ENCODE results near the gene GRPEL2.
A peak's percentile ranks its signal among the peaks of the same experiment; 100 is the strongest.

GRPEL2 gene

DNA sequence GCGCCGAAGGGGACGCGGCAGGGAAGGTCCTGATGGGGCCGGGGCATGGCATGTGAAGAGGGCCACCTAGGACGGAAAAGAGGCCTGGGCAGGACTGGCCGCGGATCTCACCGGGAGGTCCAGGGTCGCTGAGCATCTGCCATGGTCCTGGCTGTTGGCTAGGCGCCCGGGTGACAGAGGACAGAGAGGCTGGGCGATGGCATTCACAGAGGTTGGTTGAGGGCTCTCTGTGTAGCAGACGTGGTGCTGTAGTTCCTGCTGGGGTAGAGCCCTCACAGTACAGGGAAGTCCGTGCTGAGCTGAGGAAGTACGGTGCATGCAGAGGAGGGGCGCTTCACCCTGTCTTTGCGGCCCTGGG, 13.0 kb downstream of the GRPEL2 start:
- H3K4me3 ChIP-seq (ENCODE audit: low read length) = peak overlapping the region; percentile 89
- H3K9me3 ChIP-seq (ENCODE audit: insufficient read depth, low read depth, low read length) = no peaks in the 10 kb centered on the region
- no peaks in the 10 kb centered on the region; the same call in 1 of the 2 replicates for H3K4me1 ChIP-seq (ENCODE audit: insufficient read depth, low read length)
- H3K36me3 ChIP-seq (ENCODE audit: insufficient read depth, low read length) = peaks cover 16% of the 10 kb centered on the region
- peak overlapping the region; percentile 61 for H3K9ac ChIP-seq (ENCODE audit: low read depth, low read length)
- WGBS = 6% methylated on average over 18 of the region's 18 CpGs
- 0 out of 2 replicates have a peak, but pooled peaks cover 4% of the 10 kb centered on the region for H3K27me3 ChIP-seq (ENCODE audit: insufficient read depth, low read length)
- no peak overlapping the region for H3K27ac ChIP-seq (ENCODE audit: low read depth, low read length)

- Histone ChIP-seq H3K9me3 (ENCODE audit: insufficient read depth, low read depth, low read length) (no peaks in the 10 kb centered on the region), H3K36me3 (ENCODE audit: insufficient read depth, low read length) (peaks cover 9% of the 10 kb centered on the region), H3K9ac (ENCODE audit: low read depth, low read length) (no peak overlapping the region), H3K4me1 (ENCODE audit: insufficient read depth, low read length) (no peaks in the 10 kb centered on the region; the same call in 1 of the 2 replicates), H3K27me3 (ENCODE audit: insufficient read depth, low read length) (0 out of 2 replicates have a peak, but pooled peaks cover 4% of the 10 kb centered on the region), H3K27ac (ENCODE audit: low read depth, low read length) (no peak overlapping the region), H3K4me3 (ENCODE audit: low read length) (peak overlapping the region; percentile 89)
- 91% methylated on average over 8 of the region's 8 CpGs for WGBS
These were observed 13.7 kb downstream of the GRPEL2 start for GRCh38 chr5:149358868-149359495.

GRCh38 chr5:149360272-149360671, 15.0 kb downstream of the GRPEL2 start:
- Histone ChIP-seq H3K4me3 (ENCODE audit: low read length) (no peak overlapping the region), H3K36me3 (ENCODE audit: insufficient read depth, low read length) (0 out of 2 replicates have a peak, but pooled peaks cover 3% of the 10 kb centered on the region), H3K27ac (ENCODE audit: low read depth, low read length) (no peak overlapping the region), H3K4me1 (ENCODE audit: insufficient read depth, low read length) (no peaks in the 10 kb centered on the region; the same call in 1 of the 2 replicates), H3K9me3 (ENCODE audit: insufficient read depth, low read depth, low read length) (no peaks in the 10 kb centered on the region), H3K27me3 (ENCODE audit: insufficient read depth, low read length) (0 out of 2 replicates have a peak, but pooled peaks cover 4% of the 10 kb centered on the region), H3K9ac (ENCODE audit: low read depth, low read length) (no peak overlapping the region)
- 96% methylated on average over 1 of the region's 1 CpG for WGBS

GRCh38 chr5:149362541-149362940, 17.2 kb downstream of the GRPEL2 start:
- no peaks in the 10 kb centered on the region for H3K4me1 ChIP-seq (ENCODE audit: insufficient read depth, low read length)
- 0 out of 2 replicates have a peak, but pooled peaks cover 4% of the 10 kb centered on the region for H3K27me3 ChIP-seq (ENCODE audit: insufficient read depth, low read length)
- no peak overlapping the region for H3K9ac ChIP-seq (ENCODE audit: low read depth, low read length)
- no peaks in the 10 kb centered on the region for H3K9me3 ChIP-seq (ENCODE audit: insufficient read depth, low read depth, low read length)
- no peak overlapping the region for H3K27ac ChIP-seq (ENCODE audit: low read depth, low read length)
- H3K36me3 ChIP-seq (ENCODE audit: insufficient read depth, low read length) = no peaks in the 10 kb centered on the region
- H3K4me3 ChIP-seq (ENCODE audit: low read length) = no peak overlapping the region
- 91% methylated on average over 12 of the region's 12 CpGs for WGBS

DNA sequence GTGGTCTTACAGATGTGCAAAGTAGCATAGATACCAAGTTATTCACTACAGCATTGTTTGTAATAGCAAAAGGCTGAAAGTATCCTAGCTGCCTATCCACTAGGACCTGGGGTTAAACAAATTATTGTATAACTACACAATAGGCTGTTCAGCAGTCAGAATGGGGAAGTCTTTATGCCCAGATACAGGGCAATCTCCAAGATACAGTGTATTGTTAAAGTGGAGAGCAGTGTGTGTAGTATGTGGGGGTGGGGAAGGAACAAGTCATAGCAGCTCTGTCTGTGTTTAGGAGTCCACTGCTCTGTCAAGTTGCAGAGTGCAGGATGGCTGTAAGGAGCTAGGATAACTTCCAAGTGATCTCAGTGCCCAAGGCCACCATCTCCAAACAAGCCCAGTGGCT, 18.1 kb downstream of the GRPEL2 start:
- Histone ChIP-seq H3K9ac (ENCODE audit: low read depth, low read length) (no peak overlapping the region), H3K27ac (ENCODE audit: low read depth, low read length) (no peak overlapping the region), H3K36me3 (ENCODE audit: insufficient read depth, low read length) (no peaks in the 10 kb centered on the region), H3K4me1 (ENCODE audit: insufficient read depth, low read length) (no peaks in the 10 kb centered on the region), H3K9me3 (ENCODE audit: insufficient read depth, low read depth, low read length) (no peaks in the 10 kb centered on the region), H3K4me3 (ENCODE audit: low read length) (no peak overlapping the region), H3K27me3 (ENCODE audit: insufficient read depth, low read length) (0 out of 2 replicates have a peak, but pooled peaks cover 4% of the 10 kb centered on the region)

DNA sequence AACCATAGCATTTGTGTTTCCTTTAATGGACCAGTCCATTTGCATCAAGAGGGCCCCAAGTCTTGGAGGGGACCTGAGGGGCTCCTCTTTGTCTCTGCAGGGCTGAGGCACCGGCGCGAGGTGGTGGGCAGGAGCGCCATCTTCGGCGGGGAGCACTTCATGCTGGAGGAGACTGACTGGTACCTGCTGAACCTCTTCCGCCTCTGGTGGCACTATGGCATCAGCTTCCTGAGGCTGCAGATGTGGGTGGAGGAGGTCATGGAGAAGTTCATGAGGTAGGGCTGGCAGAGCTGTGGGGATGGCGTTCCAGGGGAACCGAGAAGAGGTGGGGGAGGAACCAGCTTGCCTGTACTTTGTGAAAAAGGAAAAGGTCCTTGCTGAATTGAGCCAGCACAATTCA, 18.6 kb downstream of the GRPEL2 start:
- Histone ChIP-seq H3K27ac (ENCODE audit: low read depth, low read length) (no peak overlapping the region), H3K4me3 (ENCODE audit: low read length) (no peak overlapping the region), H3K9ac (ENCODE audit: low read depth, low read length) (no peak overlapping the region), H3K9me3 (ENCODE audit: insufficient read depth, low read depth, low read length) (no peaks in the 10 kb centered on the region), H3K4me1 (ENCODE audit: insufficient read depth, low read length) (no peaks in the 10 kb centered on the region), H3K36me3 (ENCODE audit: insufficient read depth, low read length) (no peaks in the 10 kb centered on the region), H3K27me3 (ENCODE audit: insufficient read depth, low read length) (0 out of 2 replicates have a peak, but pooled peaks cover 4% of the 10 kb centered on the region)
- 95% methylated on average over 9 of the region's 9 CpGs for WGBS

DNA sequence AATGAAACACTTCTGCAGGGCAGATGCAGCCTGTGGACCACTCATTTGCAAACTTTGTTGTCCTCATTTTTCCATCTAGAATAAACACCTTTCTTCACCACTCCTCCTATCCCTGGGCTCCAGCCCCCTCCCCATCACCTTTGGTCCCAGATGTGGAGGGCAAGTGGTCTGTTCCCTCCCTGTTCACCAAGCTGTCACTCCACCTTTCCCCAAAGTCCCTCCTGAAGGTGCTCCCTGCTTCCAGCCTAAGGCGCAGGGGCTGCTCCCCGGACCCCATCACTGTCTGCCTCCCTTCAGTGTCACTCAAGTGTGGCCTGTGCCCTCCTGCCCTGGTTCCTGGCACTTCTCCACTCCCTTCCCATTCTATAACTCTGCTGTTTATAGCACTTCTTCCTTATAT, 19.4 kb downstream of the GRPEL2 start:
- Histone ChIP-seq H3K4me3 (ENCODE audit: low read length) (no peak overlapping the region), H3K27ac (ENCODE audit: low read depth, low read length) (no peak overlapping the region), H3K9ac (ENCODE audit: low read depth, low read length) (no peak overlapping the region), H3K36me3 (ENCODE audit: insufficient read depth, low read length) (no peaks in the 10 kb centered on the region), H3K4me1 (ENCODE audit: insufficient read depth, low read length) (no peaks in the 10 kb centered on the region), H3K27me3 (ENCODE audit: insufficient read depth, low read length) (no peaks in the 10 kb centered on the region), H3K9me3 (ENCODE audit: insufficient read depth, low read depth, low read length) (no peaks in the 10 kb centered on the region)
- 89% methylated on average over 2 of the region's 2 CpGs for WGBS

- Histone ChIP-seq H3K9me3 (ENCODE audit: insufficient read depth, low read depth, low read length) (no peaks in the 10 kb centered on the region), H3K27me3 (ENCODE audit: insufficient read depth, low read length) (no peaks in the 10 kb centered on the region), H3K4me3 (ENCODE audit: low read length) (no peak overlapping the region), H3K36me3 (ENCODE audit: insufficient read depth, low read length) (no peaks in the 10 kb centered on the region), H3K9ac (ENCODE audit: low read depth, low read length) (no peak overlapping the region), H3K27ac (ENCODE audit: low read depth, low read length) (no peak overlapping the region), H3K4me1 (ENCODE audit: insufficient read depth, low read length) (no peaks in the 10 kb centered on the region)
- WGBS = 90% methylated on average over 6 of the region's 6 CpGs
These were observed 20.1 kb downstream of the GRPEL2 start for GRCh38 chr5:149365418-149365817.

DNA sequence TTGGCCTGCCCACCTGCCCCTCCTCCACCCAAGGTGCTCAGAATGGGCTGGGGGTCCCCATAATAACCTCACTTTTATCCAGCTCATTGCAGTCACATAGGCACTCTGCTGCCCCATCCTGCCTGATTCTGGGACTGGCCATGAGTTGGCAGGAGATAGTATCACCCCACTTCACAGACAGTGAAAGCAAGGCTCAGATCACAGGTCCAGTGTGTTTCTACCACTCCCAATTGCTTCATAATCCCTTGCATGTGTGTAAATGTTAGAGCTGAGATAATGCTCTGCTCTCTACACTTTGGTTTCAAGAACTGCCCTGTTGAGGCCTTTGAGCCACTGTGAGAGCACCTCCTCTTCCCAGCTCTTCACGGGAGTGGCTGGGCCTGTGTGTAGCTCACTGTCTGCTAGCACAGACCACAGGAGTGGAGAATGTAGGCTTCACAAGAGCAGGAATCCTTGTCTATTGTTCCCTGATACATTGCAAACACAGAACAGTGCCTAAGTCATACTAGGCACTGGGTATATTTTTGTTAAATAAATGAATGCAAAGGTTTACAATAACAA, 20.9 kb downstream of the GRPEL2 start:
- no peak overlapping the region for H3K27ac ChIP-seq (ENCODE audit: low read depth, low read length)
- no peaks in the 10 kb centered on the region for H3K36me3 ChIP-seq (ENCODE audit: insufficient read depth, low read length)
- H3K27me3 ChIP-seq (ENCODE audit: insufficient read depth, low read length) = no peaks in the 10 kb centered on the region
- H3K9ac ChIP-seq (ENCODE audit: low read depth, low read length) = no peak overlapping the region
- H3K4me3 ChIP-seq (ENCODE audit: low read length) = no peak overlapping the region
- WGBS = 89% methylated on average over 1 of the region's 1 CpG
- H3K4me1 ChIP-seq (ENCODE audit: insufficient read depth, low read length) = peaks cover 4% of the 10 kb centered on the region; the same call in 1 of the 2 replicates
- no peaks in the 10 kb centered on the region for H3K9me3 ChIP-seq (ENCODE audit: insufficient read depth, low read depth, low read length)

DNA sequence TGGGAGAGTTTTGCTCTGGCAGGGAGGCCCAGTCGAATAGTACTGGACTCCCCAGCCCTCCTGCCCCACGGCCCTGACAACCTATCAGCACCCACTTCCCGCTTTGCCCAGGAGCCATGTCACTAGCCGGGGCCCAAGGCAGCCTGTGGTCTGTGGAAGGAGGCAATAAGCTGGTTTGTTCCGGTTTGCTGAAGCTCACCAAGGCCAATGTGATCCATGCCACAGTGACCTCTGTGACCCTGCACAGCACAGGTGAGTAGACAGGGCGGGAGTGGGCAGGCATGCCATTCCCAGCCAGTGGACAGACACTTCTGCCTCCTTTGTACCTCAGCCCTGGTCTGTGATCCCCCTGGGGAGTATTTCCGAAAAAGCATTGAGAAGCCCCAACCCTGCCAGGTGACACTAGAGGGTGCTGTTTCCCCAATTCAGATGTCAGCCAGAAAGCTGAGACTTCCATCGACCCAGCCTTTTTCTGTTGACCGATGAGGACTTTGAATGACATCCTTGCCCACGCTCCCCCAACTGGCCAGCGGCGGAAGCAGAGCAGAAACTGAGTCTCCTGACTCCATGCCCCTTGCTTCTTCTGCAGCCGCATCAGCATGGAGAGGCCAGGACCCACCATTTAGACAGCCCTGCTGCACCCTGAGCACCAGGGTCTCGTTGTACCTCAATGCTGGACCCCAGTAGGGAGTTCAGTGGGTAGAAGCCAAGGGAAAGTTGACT, 22.1 kb downstream of the GRPEL2 start:
- H3K9ac ChIP-seq (ENCODE audit: low read depth, low read length) = no peak overlapping the region
- no peaks in the 10 kb centered on the region for H3K27me3 ChIP-seq (ENCODE audit: insufficient read depth, low read length)
- H3K9me3 ChIP-seq (ENCODE audit: insufficient read depth, low read depth, low read length) = no peaks in the 10 kb centered on the region
- H3K36me3 ChIP-seq (ENCODE audit: insufficient read depth, low read length) = no peaks in the 10 kb centered on the region
- H3K27ac ChIP-seq (ENCODE audit: low read depth, low read length) = no peak overlapping the region
- peaks cover 4% of the 10 kb centered on the region; the same call in 1 of the 2 replicates for H3K4me1 ChIP-seq (ENCODE audit: insufficient read depth, low read length)
- 43% methylated on average over 14 of the region's 14 CpGs for WGBS
- no peak overlapping the region for H3K4me3 ChIP-seq (ENCODE audit: low read length)

DNA sequence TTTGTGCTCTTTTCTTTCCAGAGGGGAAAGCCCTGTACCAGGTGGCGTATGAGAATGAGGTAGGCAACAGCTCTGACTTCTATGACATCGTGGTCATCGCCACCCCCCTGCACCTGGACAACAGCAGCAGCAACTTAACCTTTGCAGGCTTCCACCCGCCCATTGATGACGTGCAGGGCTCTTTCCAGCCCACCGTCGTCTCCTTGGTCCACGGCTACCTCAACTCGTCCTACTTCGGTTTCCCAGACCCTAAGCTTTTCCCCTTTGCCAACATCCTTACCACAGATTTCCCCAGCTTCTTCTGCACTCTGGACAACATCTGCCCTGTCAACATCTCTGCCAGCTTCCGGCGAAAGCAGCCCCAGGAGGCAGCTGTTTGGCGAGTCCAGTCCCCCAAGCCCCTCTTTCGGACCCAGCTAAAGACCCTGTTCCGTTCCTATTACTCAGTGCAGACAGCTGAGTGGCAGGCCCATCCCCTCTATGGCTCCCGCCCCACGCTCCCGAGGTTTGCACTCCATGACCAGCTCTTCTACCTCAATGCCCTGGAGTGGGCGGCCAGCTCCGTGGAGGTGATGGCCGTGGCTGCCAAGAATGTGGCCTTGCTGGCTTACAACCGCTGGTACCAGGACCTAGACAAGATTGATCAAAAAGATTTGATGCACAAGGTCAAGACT, 22.8 kb downstream of the GRPEL2 start:
- Histone ChIP-seq H3K9ac (ENCODE audit: low read depth, low read length) (no peak overlapping the region), H3K27me3 (ENCODE audit: insufficient read depth, low read length) (no peaks in the 10 kb centered on the region), H3K4me3 (ENCODE audit: low read length) (no peak overlapping the region), H3K9me3 (ENCODE audit: insufficient read depth, low read depth, low read length) (no peaks in the 10 kb centered on the region), H3K27ac (ENCODE audit: low read depth, low read length) (no peak overlapping the region), H3K36me3 (ENCODE audit: insufficient read depth, low read length) (no peaks in the 10 kb centered on the region), H3K4me1 (ENCODE audit: insufficient read depth, low read length) (peaks cover 4% of the 10 kb centered on the region; the same call in 1 of the 2 replicates)
- WGBS = 95% methylated on average over 22 of the region's 22 CpGs

Data from HUES64 (cell line).